HG02884 (cell line): ENCODE measurements around the gene GPR4.
"Not testable (repeated sequence)": the region's sequence is repeated elsewhere in the genome, so short reads cannot be mapped to it uniquely, and the experiment has no call there.

Source experiments
- ATAC-seq: cut with Tn5 transposase; IDR thresholded peaks from one replicate; pipeline ENCODE4 v1.9.1; 2021; ENCODE audit warnings: mild to moderate bottlenecking, moderate library complexity; ENCODE audit not compliant: unreplicated experiment

Gene GPR4

DNA sequence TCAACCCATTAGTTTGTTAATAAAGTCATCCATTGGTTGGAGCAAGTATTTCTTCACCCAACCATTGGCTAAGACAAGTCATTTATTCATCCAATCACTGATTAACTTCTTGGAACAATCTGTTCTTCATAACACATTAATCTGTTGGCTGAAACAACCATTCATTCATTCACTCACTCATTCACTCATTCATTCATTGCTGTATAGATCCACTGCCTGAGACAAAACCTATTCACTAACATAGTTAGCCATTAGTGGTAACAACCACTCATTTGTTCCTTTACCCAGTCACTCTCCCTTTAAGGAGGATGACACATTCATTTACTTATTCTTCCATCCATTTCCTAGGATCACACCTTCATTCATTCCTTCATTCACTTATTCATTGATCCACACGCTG is 22.0 kb upstream of the GPR4 start:
- ATAC-seq, result no peak

GRCh38 chr19:45621976-45622503 is 20.0 kb upstream of the GPR4 start:
- ATAC-seq, result no peak

- ATAC-seq, result no peak
Measured at GRCh38 chr19:45621389-45621788, 19.4 kb upstream of the GPR4 start.

DNA sequence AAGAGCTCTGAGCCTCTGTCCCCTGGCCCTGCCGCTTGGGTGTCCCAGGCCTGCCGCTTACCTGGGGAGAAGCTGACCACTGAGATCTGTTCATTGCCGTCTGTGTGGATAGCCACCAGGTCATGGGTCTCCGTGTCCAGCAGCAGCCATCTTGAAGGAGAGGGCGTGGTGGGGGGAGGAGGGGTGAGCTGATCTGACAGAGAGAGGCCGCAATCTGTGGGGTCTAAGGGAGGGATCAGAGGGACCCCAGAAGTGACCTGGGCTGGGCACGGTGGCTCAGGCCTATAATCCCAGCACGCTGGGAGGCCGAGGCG is 14.6 kb upstream of the GPR4 start:
- ATAC-seq, result no peak

DNA sequence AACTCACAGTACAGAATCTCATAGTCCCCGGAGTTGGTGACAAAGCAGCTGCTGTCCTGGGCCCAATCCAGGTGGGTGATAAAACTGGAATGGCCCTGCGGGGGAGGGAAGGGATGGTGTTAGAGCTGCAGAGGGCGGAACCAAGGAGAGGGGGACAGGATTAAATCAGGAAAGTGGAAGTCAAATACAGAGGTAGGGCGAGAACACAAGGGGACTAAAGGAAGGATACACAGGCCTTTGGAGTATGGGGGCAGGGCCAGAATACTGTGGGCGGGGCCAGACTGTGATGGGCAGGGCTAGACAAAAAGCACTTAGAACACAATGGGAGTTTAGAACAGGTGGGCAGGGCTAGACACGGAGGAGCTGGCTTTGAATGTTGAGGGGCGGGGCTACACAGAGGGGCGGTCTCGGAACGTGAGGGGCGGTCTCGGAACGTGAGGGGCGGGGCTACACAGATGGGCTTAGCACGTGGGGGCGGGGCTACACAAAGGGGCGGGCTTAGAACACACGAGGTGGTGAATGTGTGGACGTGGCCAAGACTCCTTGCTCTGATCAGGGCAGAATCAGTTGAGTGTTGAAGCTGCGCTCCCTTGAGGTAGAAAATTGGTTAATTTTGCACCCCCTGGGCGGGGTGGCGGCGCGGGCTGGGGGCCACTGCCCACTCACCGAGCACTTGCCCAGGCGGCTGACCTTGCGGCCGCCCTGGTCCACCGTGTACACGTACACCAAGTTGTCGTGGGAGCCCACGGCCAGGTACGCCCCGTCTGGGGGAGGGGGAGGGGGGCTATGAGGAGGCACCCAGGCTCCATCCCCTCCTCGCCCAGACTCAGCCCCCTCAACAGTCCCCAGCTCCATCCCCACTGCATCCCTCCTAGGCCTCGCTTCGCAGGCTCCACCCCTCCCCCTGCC is 14.0 kb upstream of the GPR4 start:
- no peak for ATAC-seq

- not testable (repeated sequence) for ATAC-seq
Measured at GRCh38 chr19:45615056-45615455, 13.0 kb upstream of the GPR4 start.

GRCh38 chr19:45613926-45614725 is 12.1 kb upstream of the GPR4 start:
- ATAC-seq, result no peak

DNA sequence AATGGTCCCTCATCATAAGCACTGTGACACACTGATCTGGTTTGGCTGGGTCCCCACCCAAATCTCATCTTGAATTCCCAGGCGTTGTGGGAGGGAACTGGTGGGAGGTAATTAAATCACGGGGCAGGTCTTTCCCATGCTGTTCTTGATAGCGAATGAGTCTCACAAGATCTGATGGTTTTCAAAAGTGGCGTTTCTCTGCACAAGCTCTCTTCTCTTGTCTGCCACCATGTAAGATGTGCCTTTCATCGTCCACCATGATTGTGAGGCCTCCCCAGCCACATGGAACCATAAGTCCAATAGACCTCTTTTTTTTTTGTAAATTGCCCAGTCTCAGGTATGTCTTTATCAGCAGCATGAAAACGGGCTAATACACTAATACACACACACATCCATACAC is 6.9 kb upstream of the GPR4 start:
- ATAC-seq, result no peak

DNA sequence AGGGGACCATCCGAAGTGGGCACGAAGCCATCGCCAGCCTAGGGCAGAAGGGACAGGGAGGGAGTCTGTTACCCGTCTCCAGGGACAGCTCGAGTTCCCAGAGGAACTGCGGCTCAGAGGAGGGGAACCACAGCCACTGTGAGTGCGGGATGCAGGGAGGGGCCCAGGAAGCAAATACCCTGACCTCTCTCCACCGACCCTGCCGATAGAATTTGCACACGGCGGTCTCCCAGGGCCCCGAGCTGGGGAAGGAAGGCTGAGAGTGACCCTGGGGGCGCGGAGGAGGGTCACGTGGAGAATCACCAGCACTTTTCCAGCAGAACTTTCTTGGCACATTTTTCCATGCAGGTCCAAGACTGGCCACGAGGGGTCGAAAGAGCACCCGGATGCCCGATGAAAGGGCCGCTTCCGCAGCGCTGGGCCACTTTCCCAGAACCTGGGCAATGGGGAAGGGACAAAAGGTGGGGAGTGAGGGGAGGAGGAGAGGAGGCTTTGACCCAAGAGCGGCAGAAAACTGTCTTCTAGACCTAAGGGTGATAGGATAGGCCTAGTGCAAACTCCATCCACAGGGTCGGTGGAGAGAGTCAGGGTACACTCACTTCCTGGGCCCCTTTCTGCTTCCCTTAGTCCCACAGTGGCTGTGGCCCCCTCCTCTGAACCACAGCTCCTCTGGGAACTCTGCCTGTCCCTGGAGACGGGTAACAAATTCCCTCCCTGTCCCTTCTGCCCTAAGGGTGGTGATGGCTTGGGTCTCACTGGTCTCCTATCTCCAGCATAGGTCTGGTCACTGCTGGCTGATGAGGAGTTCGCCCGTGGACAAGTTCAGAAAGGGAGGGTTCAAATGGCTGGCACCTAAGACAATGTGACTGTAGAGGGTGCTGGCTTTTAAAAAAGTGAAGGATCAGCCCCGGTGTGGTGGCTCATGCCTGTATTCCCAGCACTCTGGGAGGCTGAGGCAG is 5.3 kb upstream of the GPR4 start:
- no peak for ATAC-seq

DNA sequence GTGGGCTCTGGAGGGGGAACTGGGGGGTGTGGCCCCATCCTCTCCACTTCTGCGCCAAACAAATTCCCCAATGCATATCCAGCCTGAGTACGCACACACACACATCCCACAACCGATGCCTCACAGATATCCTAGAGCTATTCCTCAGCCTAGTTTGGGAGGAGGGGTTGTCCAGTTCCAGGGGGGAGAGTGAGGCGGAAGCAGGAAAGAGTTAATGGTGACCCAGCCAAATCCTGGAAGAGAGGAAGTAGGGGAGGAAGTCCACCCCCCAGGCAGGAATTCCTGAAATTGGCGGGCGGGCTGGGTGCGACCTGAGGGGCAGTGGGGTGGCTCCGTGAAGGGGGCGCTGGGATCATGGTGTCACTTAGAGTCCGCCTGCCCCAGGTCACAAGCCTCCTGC is 897 bp downstream of the GPR4 start:
- no peak for ATAC-seq

DNA sequence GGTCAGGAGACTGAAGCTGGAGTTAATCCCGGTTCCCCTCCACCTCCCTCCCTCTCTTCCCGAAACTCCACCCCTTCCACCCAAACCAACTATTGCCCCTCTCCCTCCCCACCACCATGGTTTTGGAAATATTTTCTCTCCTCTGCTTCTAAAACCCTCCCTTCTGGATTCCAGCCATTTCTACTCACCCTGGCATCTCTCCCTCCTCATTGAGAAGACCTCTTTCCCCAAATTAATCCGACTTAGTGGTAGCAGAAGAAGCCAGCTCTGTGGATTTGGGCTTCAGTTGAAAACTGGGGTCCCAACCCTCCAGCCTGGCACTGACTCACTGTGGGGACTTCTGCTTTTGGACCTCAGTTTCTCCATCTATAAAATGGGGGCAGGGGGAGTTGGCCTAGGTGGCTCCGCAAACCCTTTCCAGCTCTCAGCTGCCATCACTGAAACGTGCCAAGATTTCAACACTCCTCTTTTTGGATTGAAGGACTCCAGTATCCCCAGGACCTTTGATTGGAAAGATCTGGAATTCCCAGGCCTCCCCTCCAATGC is 1.6 kb downstream of the GPR4 start:
- no peak for ATAC-seq

DNA sequence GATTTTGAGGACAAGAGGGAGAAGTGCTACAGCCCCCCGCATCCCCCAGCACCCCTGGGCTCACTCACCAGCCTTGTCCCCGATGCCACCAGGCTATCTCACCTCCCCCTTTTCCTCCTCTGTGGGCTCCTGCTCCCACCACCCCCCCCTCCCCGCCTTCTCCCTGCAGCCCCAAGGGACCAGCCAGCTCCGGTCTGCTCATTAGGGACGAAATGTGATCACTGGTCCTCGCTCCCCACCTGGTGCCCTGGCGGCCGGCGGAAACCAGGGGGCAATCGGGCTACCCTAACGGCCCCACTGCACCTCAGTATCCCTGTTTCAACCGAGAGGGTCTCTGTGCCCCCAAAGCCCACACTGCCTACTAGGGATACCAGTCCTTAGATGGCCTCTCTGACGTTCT is 2.7 kb downstream of the GPR4 start:
- no peak for ATAC-seq

- no peak for ATAC-seq
Measured at GRCh38 chr19:45598267-45599001, 3.6 kb downstream of the GPR4 start.

DNA sequence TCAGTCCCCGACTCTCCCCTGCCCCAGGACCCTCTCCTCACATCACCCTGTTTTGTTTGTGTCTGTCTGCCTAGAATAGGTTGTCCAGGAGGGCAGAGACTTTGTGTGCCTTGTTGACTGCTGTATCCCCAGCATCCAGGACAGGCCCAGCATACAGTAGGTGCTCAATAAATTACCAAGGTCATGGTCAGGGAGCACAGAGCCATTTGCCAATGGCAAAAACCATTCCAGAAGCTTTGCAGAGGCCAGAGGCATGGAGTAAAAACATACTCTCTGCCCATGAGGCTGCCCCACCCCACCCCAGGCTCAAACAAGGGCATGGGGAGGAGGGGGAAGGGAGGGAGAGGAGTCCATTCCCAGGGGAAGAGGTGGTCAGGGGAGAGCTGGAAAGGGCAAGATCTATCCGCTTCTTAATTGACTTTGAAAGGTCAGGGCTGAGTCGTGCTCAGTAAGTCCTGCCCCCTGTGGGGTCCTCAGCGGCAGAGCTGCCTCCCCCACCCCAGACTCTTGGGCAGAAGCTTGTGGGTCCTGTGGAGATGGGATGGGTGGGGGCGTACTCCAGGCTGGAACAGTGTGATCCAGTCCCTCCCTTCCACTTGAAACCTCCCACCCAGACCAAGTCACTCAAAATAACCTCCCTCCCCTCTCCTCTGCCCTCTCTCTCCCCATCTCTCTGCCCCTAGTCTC is 4.4 kb downstream of the GPR4 start:
- no peak for ATAC-seq

- ATAC-seq, result no peak
Measured at GRCh38 chr19:45595814-45596213, 6.2 kb downstream of the GPR4 start.

DNA sequence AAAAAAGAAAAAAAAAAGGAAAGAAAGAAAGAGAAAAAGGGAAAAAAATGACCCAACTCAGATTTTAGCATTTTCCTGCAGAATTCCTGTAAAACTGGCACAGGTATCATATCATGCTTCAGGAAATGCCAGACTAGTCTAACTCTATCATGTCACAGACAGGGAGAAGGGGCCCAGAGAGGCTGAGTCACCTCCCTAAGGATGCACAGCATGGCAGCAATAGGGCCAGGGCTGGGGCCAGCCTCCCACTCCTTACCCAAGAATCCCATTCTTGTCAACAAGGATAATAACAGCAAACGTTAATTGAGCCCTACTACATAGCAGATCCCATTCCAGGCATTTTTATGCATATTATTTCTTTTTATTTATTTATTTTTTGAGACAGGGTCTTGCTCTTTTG is 8.5 kb downstream of the GPR4 start:
- ATAC-seq, result no peak

DNA sequence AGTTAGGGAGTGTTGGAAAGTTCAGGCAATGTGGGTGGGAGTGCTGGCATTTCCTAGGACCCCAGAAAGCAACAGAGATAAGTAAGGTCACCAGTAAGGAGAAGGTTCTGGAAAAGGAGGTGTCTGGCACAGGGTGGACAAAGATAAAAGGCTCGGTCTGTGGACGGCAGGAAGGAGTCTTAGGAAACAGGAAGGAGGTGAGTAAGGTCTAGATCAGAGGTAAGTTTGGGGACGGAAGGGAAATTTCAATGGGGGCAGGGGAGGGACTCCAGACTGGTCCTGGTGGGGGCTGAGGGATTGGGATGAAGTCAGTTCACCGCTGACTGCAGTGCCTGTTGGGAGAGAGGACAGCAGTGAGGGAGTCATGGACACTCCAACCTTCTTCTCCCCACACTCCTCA is 9.6 kb downstream of the GPR4 start:
- no peak for ATAC-seq

GRCh38 chr19:45591638-45592005 is 10.4 kb downstream of the GPR4 start:
- ATAC-seq, result no peak

GRCh38 chr19:45591004-45591637 is 10.9 kb downstream of the GPR4 start:
- no peak for ATAC-seq
